Testis (tissue), 3 donors: Measurements from ENCODE around the gene LTV1. TPM values are rescaled to one million over a fixed set of nuclear protein-coding genes. Genes with fewer than 3 reads are reported as not detected.

ENCODE experiments used
- DNase-seq: peaks from one replicate; pipeline ENCODE4 v3.0.0-alpha.2; 2019
- H3K27ac ChIP-seq, 2 donors: fragments of 200-600 bp; sonication (generic); one replicate each; pipeline ENCODE4 v1.5.1; 2019
- H3K27me3 ChIP-seq: fragments of 200-600 bp; sonication (generic); one replicate; pipeline ENCODE4 v1.5.1; 2019
- H3K36me3 ChIP-seq: fragments of 200-600 bp; sonication (generic); one replicate; pipeline ENCODE4 v1.5.1; 2017; ENCODE audit warnings: low read depth; ENCODE audit errors: missing control alignments
- H3K4me1 ChIP-seq: fragments of 200-600 bp; sonication (generic); one replicate; pipeline ENCODE4 v1.5.1; 2019
- H3K4me3 ChIP-seq, 2 donors: fragments of 200-600 bp; sonication (generic); one replicate each; pipeline ENCODE4 v1.5.1; 2017 to 2019
- H3K9me3 ChIP-seq: fragments of 200-600 bp; sonication (generic); one replicate; pipeline ENCODE4 v1.5.1; 2017
- POLR2A ChIP-seq: fragments of 450-650 bp; IDR thresholded peaks from one replicate; pipeline ENCODE4 v1.6.1; 2017; ENCODE audit warnings: antibody characterized with exemption, mild to moderate bottlenecking, moderate library complexity
- WGBS, 2 donors: methylation state at CpG; one replicate each; pipeline ENCODE4 v1.1.5; 2018; 5-methylcytosine and 5-hydroxymethylcytosine counted together
- intact Hi-C: fragments of 100-400 bp; cut with DNase I; formaldehyde crosslinking; loops from one replicate; pipeline ENCODE4 v1.15.1; 2023; ENCODE audit warnings: low total_unique reads
- polyA plus RNA-seq: library from polyadenylated mRNA; stranded (reverse); fragments of 350-450 nt; fragmentation: Illumina TruSeq; extraction: RNeasy Lipid Tissue Mini Kit (QIAGEN cat#74804); gene quantifications from one replicate; pipeline ENCODE4 v1.2.3, GENCODE V29; 2014; ENCODE audit warnings: low read depth, low replicate concordance; ENCODE audit not compliant: insufficient read depth
- total RNA-seq, 2 donors: library from RNA; depleted of rRNA; stranded (reverse); fragments of >200 nt; gene quantifications; one replicate each; pipeline ENCODE4 v1.2.3, GENCODE V29; 2016
- TF ChIP-seq, protein P1 (sequence below), 3 experiments: fragments of 450-650 bp in 2 of 3; fragments of 200-600 bp in 1 of 3; sonication (generic) in 1 of 3; IDR thresholded peaks; one replicate each; pipeline ENCODE4 v1.5.1; 2016 to 2019; ENCODE audit warnings: antibody characterized with exemption in 3 of 3, mild to moderate bottlenecking in 2 of 3, moderate library complexity in 1 of 3

The LTV1 gene
- total and polyA plus RNA-seq, 3 donors from 2014 or later, result 18.5 to 22.1 (median 19.7) TPM

DNA sequence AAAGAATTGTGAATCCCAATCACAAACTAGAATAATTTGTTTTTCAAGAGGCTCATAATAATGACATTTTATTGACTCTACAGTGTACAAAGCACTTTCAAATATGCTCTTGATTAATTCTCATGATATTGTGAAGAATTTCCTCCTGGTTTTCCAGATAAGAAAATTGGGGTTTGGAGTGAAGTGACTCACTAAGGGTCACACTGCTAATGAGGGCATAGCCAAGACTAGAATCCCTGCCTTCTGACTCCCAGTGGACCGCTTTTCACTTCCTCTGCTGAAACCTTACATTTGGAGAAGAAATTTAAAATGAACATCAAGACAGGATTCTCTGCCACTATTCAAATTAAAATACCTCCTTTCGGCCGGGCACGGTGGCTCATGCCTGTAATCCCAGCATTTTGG, 38.3 kb upstream of the LTV1 start:
- H3K27me3 ChIP-seq, result no peaks in the 10 kb centered on the region
- DNase-seq, result no peak
- H3K4me3 ChIP-seq, result no peak overlapping the region
- no peaks in the 10 kb centered on the region for H3K36me3 ChIP-seq
- TF ChIP-seq, protein P1, sequence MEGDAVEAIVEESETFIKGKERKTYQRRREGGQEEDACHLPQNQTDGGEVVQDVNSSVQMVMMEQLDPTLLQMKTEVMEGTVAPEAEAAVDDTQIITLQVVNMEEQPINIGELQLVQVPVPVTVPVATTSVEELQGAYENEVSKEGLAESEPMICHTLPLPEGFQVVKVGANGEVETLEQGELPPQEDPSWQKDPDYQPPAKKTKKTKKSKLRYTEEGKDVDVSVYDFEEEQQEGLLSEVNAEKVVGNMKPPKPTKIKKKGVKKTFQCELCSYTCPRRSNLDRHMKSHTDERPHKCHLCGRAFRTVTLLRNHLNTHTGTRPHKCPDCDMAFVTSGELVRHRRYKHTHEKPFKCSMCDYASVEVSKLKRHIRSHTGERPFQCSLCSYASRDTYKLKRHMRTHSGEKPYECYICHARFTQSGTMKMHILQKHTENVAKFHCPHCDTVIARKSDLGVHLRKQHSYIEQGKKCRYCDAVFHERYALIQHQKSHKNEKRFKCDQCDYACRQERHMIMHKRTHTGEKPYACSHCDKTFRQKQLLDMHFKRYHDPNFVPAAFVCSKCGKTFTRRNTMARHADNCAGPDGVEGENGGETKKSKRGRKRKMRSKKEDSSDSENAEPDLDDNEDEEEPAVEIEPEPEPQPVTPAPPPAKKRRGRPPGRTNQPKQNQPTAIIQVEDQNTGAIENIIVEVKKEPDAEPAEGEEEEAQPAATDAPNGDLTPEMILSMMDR (IDR thresholded peaks at IDR 0.05), result no peak
- TF ChIP-seq POLR2A, result no peak
- 69 to 81% methylated on average over 4 of the region's 4 CpGs for WGBS, 2 donors
- peaks cover 7% of the 10 kb centered on the region for H3K4me1 ChIP-seq
- intact Hi-C loops, result no loop called here
- no peaks in the 10 kb centered on the region for H3K9me3 ChIP-seq
- H3K27ac ChIP-seq, result no peak overlapping the region

GRCh38 chr6:143806282-143807102, 36.6 kb upstream of the LTV1 start:
- Histone ChIP-seq H3K27me3 (no peaks in the 10 kb centered on the region), H3K4me3 (no peak overlapping the region), H3K4me1 (peaks cover 7% of the 10 kb centered on the region), H3K27ac (no peak overlapping the region), H3K36me3 (no peaks in the 10 kb centered on the region), H3K9me3 (no peaks in the 10 kb centered on the region)
- 88 to 89% methylated on average over 8 of the region's 8 CpGs for WGBS, 2 donors
- TF ChIP-seq, protein P1 (IDR thresholded peaks at IDR 0.05), result no peak
- TF ChIP-seq POLR2A, result no peak
- intact Hi-C loops, result no loop called here
- DNase-seq, result no peak

GRCh38 chr6:143807103-143807772, 35.9 kb upstream of the LTV1 start:
- no peak for TF ChIP-seq POLR2A
- TF ChIP-seq, protein P1 (IDR thresholded peaks at IDR 0.05), result no peak
- 85 to 87% methylated on average over 6 of the region's 6 CpGs for WGBS, 2 donors
- Histone ChIP-seq H3K27me3 (no peaks in the 10 kb centered on the region), H3K4me3 (no peak overlapping the region), H3K4me1 (peaks cover 7% of the 10 kb centered on the region), H3K36me3 (no peaks in the 10 kb centered on the region), H3K9me3 (no peaks in the 10 kb centered on the region), H3K27ac (no peak overlapping the region)
- DNase-seq, result no peak
- intact Hi-C loops, result no loop called here

- no peaks in the 10 kb centered on the region for H3K36me3 ChIP-seq
- TF ChIP-seq, protein P1 (IDR thresholded peaks at IDR 0.05), result no peak
- TF ChIP-seq POLR2A, result no peak
- intact Hi-C loops, result no loop called here
- WGBS, 2 donors, result 93 to 96% methylated on average over 2 of the region's 2 CpGs
- peaks cover 6% of the 10 kb centered on the region for H3K4me1 ChIP-seq
- H3K27me3 ChIP-seq, result no peaks in the 10 kb centered on the region
- no peaks in the 10 kb centered on the region for H3K9me3 ChIP-seq
- no peak for DNase-seq
- no peak overlapping the region for H3K27ac ChIP-seq
- no peak overlapping the region for H3K4me3 ChIP-seq
Observed at GRCh38 chr6:143810745-143811144, 32.4 kb upstream of the LTV1 start.
